GM18511 (cell line): ENCODE measurements around the gene SHC3.

Experiments used
- ATAC-seq: cut with Tn5 transposase; IDR thresholded peaks from one replicate; pipeline ENCODE4 v1.9.1; 2021; ENCODE audit warnings: mild to moderate bottlenecking, moderate library complexity; ENCODE audit not compliant: unreplicated experiment

SHC3 gene

DNA sequence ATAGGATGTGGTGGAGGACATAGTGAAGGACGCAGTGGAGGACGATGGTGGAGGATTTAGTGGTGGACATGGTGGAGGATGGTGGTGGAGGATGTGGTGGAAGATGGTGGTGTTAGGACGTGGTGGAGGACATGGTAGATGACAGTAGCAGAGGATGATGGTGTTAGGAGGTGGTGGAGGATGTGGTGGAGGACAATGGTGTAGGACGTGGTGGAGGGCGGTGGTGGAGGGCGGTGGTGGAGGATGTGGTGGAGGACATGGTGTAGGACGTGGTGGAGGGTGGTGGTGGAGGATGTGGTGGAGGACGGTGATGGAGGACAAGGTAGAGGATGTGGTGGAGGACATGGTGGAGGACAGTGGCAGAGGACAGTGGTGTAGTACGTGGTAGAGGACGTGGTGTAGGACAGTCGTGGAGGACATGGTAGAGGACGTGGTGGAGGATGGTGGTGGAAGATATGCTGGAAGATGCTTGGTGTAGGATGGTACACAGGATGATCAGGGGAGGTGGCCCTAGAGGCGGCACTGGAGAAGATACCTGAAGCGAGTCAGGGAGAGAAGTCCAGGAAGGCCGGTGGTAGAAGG, 118.6 kb downstream of the SHC3 start:
- ATAC-seq = no peak

DNA sequence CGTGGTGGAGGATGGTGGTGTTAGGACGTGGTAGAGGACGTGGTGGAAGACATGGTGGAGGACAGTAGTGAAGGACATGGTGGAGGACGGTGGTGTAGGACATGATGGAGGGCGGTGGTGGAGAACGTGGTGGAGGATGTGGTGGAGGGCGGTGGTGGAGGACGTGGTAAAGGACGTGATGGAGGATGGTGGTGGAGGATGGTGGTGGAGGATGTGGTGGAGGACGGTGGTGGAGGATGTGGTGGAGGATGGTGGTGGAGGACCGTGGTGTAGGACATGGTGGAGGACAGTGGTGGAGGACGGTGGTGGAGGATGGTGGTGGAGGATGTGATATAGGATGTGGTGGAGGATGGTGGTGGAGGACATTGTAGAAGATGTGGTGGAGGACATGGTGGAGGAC, 119.7 kb downstream of the SHC3 start:
- no peak for ATAC-seq

DNA sequence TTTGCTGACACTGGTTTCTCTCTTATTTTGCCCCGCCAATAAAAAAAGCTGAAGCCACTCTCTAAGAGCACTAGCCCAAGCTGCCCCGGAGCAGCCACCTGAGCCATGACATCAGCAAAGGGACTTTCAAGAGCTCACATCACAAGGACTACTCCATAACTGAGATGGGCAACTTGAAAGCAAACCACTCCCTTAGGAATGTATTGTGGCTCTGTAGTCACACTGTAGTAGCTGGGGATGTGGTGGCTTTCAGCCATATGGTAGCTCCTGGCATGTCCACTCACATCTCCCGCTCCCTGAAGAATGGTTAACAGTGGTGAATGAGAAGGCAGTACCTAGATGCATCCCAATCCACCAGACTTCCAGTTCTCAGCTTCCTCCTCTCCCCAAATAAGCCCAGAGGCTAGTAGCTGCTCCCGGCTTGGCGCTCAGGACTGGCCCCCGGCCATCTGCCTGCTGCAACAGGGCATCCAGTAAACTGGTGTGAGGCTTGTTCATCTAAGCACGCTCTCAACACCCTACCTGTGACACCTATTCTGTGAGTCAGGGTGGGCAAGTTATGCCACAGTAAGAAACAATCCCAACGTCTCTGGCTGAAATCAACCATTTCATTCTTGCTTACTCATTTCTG, 123.6 kb downstream of the SHC3 start:
- ATAC-seq = no peak

DNA sequence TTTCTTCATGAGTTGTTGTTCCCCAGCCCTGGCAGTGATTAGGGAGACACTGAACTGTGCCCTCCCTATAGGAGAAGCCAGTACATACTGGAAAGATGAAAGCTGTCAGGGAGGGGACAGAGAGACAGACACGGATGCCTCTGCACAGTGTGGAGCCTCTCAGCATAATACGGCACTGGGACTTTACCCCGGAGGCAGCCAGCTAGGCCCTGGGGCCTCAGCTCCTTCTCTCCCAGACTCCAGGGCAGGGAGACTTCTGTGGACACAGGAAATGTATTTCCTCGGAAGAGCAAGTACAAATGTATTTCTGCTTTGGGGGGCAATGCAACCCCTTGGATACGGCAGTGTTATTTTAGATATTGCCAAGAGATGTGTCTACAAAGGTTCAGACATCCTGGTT, 125.3 kb downstream of the SHC3 start:
- ATAC-seq = no peak

DNA sequence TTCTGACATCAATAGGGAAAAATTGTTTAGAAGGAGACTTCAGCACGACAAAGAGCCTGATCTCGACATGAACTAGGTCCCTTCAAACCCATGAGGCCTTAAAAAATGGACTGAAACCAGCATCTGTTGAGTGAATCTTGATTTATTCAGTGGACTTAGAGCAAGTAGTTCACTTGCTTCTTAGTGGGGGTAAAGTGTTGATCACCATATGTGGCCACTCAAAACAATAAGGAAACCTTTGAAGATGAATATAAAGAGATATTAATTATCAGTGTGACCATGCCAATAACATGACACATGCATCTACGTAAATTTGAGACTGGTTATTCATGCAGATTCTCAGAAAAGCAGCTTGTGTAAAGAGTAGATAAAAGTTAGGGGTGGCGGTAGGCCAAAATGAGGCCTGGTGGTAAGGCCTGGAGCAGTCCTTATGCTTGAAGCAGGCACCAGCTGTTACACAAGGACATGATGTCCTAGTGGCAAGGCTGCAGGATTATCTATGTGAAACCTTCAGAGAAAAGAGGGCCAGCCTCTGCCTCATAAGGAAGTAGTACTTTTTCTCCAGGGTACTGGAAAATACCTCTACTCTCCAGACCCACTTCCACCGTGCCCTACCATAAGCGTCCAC, 126.0 kb downstream of the SHC3 start:
- no peak for ATAC-seq

DNA sequence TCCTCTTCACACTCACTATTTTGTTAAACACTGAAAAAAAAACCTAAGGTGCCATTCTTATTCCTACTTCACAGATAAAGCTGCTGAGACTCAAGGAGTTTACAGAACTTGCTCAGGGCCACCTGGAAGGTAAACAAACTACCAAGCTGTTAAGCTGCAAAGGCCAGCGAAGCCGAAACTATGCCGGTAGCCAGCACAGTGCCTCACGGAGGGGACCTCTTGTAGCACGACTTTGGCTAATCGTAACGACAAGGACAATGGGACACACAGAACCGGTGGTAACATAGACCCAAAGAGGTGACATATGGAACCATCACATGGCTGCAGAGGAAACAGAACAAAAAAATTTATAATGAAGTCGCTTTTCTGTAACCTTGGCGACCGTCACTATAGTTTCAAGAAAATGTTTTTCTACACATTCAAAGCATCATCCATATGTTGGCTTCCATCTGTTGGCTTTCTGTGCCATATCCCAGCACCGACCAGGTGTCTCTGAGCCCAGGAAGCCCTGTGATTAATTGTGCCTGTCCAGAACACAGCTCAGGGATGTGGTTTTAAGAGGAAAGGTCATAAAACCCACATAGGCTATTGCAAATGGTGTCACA, 127.1 kb downstream of the SHC3 start:
- no peak for ATAC-seq

DNA sequence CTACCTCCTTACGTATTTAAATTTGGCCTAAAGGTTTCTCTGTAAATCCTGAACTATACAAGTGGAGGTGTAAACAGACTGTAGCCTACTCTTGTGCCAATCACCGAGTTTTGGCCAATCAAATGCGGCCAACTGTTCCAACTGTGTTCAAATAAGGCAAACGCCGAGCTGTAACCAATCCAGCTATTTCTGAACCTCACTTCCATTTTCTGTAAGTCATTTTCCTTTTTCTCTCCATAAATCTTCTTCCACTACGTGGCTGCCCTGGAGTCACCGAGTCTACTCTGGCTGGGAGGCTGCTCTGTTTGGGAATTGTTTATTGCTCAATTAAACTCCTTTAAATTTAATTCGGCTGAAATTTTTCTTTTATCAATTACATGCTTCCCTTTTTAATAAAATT, 129.0 kb downstream of the SHC3 start:
- no peak for ATAC-seq

DNA sequence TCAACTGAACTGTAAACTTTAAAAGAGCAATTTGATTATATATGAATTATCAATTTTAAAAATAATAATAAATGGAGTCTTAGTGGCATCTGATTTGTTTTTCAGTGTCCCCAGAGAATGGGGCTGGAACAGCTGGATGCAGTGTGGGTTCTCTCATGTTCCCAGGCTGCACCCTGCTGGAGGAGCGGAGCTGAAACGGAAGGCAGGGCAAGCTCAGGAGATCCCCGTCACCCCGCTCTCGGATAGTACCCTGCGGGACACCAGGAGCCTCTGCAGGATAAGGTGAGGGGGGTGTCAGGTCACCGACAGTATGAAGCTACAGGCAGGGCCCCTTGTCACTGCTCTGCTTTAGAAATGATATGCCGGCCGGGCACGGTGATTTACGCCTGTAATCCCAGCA, 130.0 kb downstream of the SHC3 start:
- ATAC-seq = no peak

DNA sequence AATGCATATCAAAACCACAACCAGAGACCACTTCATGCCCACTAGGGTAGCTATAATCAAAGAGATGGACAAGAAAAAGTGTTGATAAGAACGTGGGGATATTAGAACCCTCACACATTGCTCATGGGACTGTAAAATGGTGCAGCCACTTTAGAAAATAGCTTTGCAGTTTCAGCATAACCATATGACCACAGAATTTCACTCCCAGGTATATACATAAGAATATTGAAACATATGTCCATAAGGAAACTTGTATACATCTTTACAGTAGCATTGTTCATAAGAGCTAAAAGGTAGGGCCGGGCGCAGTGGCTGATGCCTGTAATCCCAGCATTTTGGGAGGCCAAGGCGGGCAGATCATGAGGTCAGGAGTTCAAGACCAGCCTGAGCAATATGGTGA, 131.0 kb downstream of the SHC3 start:
- no peak for ATAC-seq

DNA sequence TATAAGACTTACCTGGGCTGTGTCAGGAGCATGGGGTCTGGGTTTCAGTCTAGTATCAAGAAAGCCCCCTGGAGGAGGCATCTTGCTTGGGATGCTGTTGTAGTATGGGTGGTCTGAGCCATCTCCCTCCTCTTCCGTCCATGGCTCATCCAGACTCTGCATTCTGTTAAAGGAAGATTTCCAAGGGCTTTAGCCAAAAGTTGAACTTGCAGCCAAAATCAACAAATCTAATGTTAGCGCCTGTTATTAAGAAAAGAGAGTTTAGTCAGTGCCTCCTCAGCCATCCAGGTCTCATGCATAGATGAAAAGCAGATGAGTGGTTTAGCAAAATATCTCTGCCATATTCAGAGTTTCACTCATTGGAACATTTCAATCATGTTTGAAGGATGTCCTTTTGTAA, 131.8 kb downstream of the SHC3 start:
- ATAC-seq = no peak

DNA sequence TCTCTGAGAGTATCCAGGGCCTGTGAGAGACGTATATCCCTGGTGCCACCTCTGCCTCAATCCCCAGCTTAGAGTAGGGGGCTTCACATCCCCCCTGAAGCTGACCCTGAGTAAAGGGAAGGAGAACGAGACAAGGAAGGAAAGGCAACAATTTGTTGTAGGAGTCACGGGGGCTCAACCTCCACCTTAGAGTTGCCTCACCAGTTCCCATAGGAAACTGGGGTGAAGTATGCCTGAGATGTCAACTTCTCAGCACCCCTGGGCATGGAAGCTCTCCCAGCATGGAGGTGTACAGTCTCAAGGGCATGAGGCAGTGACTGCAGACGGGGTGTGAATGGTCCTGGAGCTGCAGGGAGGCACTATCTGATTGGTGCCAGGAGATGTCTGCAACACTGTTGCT, 133.7 kb downstream of the SHC3 start:
- ATAC-seq = no peak

DNA sequence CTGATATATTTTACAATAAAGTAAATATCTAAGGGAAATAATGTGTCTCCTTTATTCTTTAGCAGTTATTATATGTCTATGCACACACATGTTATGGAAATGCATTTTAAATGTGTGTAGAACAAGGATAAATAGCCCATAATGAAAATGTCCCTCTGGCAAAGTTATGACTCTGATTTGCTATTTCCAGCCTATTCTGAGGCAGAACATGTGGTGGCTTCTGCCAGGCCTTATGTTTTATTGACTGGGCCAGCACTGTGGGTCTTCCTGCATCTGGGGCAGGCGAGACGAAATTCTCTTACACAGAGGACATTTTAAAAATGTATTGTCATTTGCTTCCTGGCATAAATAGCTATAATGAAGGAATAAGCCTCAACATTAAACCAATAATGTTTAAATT, 134.5 kb downstream of the SHC3 start:
- ATAC-seq = no peak

DNA sequence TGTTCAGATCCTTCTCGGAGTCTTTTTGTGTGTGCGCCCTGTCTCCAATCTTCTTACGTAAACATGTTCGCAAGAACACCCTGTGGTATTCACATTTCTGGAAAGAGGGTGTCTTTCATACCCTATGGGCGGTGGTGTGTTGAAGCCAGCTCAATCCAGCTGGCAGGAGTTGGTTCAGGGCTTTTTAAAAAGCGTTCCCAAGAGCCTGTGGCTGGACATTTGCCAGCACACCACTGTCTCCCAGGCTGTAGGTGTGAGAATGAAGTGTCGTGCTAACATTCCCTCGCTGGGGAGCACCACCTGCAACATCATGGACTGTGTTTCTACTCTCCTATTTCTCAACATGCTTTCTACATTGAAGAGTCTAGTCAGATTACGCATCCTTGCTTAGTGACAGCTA, 135.6 kb downstream of the SHC3 start:
- no peak for ATAC-seq

DNA sequence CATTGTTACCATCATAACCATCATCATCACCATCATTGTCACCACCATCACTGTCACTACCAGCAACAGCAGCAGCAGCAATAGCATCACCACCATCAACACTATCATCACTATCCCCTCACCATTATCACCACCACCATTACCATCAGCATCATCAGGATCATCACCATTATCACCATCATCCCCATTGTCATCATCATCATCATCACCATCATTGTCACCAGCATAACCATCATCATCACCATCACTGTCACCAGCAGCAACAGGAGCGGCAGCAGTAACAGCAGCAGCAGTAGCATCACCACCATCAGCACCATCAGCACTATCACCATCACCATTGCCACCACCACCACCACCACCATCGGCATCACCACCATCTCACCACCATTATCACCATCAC, 139.0 kb downstream of the SHC3 start:
- ATAC-seq = no peak

DNA sequence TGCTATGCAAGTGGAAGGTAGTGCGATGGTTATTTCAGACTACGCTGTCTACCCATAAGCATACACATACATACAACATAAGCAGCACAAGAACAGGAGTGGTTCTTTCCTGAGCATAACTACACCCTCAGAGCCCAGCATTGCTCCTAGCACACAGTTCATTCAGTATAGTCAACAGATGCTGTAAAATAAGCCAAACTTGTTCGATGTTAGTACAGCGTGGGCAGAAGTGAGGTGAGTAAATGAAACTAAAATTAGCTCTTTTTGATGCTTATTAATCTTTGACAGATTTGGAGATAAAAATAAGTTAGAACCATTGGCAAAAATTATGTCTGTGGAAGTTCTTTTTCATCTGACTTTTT, 139.5 kb downstream of the SHC3 start:
- ATAC-seq = no peak

DNA sequence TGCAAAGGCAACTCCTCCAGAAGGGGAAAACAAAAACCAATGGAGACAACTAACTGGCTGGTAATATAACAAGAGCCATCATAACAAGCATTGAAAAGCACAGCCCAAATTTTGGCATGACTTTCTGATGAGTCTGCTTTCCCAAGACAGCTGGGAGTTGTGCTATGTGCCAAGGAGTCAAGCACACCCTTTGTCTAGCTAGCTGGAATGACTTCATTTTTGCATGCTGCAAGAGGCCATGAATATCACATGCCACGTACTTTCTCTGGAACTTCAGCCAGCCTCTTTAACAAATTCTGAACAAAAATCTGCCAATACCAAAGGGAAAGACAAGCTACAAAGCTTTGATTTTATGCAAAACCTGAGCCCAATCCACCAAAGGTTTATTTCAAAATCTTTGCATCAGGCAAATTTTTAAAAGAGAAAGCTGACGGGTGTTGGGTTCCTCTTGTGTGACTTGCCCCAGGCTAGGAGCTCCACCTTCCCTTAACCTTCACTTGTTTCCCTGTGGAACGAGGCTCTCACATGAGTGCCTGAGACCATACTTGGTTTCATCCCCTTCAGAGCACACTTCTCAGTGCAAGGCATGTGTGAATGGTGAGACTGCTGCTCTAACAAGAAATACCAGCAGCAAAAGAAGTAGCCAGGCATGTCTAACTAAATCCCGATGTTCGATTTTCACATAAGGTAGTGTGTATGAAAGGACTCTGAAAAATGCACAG, 140.1 kb downstream of the SHC3 start:
- no peak for ATAC-seq

DNA sequence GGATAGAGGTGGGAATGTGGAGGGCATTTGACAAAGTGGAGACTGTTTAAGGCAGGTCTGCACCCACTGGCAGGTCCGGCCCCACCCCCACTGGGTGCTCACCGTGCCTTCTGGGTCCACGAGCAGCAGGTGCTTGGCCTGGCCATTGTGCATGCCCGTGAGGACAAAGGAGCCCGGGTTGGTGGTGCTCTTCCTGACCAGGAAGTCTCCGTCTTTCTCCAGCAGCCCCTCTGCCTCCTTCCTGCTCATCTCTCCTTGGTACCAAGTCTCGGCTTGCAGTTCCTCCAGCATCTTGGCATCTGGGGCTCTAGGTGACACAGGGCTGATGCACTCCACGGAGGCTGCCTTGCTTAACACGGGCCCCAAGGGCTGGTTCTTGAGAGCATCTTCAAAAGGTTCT, 140.7 kb downstream of the SHC3 start:
- ATAC-seq = no peak

DNA sequence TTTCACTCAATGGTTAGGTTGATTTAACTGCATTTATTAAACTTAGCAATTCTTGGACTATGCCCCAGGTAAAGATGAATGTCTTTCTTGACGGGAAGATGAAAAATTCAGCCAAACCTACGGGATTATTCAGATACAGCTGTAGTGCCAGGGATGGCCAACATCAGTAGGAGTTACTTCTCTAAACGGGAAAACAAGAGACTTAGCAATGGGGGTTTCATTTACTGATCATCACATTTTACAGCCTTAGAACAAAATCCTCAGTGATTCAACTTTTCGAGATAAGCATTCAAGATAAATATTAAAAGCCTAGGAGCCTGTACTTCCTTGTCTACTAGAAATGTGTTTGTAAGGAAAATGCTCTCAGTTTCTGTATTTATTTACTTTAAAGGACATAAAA, 141.3 kb downstream of the SHC3 start:
- no peak for ATAC-seq

DNA sequence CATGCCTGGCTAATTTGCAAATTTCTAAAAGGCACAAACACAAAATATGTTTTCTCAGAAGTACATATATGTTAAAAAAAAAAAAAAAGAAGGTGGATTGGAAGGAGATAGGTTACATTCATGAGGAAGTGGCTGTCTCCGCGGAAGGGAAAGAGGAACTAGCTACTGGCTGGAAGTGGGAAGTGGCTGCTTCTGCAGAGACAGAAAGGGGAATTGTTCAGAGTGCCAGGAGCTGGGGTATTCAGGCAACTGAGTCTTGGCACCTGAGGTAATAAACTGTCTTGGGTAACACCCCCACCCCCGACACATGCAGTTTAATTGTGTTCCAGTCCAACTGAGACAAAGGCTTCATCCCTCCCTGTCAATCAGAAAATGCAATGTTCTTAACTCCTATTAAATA, 141.7 kb downstream of the SHC3 start:
- ATAC-seq = no peak

DNA sequence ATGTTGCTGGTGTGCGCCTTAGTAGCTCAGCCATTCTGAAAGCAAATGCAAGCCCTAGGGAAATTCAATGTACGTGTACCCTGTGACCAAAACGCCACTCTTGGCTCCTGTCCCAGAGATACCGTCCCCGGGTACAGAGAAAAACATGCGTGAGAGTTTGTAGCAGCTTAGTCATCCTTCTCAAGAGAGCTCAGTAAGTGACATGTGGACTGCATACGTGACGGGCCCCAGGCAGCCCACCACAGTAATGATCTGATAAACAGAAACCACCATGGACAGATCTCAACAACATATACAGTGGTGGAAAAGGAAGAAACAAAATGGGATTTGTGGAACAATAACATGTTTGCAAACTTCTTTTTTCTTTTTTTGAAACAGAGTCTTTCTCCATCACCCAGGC, 142.2 kb downstream of the SHC3 start:
- ATAC-seq = no peak

DNA sequence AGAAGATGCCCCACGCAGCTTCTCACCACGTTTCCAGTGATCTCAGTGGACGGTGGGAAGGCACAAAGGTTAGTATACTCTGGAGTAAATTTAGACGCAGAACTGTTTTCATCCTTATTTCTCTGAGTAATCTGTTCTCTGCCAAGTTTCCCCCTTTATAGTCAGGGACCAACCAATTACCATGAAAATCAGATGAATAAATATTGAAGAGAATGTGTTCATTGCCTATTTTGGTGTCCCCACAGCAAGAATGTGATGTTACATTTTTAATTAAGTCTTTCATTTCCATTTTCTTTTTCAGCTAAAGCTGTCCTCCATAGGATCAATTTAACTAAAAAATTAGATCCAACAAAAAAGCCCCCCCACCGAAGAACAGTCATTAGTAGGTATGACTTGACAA, 146.0 kb downstream of the SHC3 start:
- no peak for ATAC-seq

DNA sequence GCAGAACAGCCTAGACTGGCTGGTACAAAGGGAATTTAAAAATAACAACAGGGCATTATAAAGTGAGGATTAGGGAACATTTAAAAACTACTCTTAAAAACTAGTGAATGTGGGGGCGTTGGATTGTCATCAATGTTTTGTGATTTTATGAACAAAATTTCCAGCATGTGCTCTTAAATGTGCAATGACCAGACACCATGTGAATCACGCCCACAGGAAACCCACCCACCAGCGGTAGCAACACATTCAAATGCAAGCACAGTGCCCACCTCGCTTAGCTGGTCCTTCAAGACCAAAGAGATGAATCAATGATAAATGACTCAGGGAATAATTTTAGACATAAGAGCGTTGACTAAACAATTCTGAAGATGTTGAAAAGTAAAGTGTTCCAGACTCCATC, 146.4 kb downstream of the SHC3 start:
- no peak for ATAC-seq
